NT2/D1 (cell line): ENCODE data around the gene RIBC1.

Experiments used
- DNase-seq: peaks from one replicate; pipeline ENCODE4 v3.0.0-alpha.2; 2011; ENCODE audit warnings: low read depth, low spot score
- H3K27me3 ChIP-seq: 2 replicates; pipeline ENCODE4 v1.6.0; 2011; ENCODE audit warnings: mild to moderate bottlenecking; ENCODE audit not compliant: insufficient read length, insufficient read depth
- H3K36me3 ChIP-seq: 2 replicates; pipeline ENCODE4 v1.6.1; 2011; ENCODE audit warnings: mild to moderate bottlenecking, low read length, mixed read lengths; ENCODE audit not compliant: insufficient read depth, insufficient read length
- H3K4me1 ChIP-seq: 2 replicates; pipeline ENCODE4 v1.5.1; 2011; ENCODE audit not compliant: insufficient read depth, insufficient read length
- H3K4me3 ChIP-seq: 2 replicates; pipeline ENCODE4 v1.5.1; 2011; ENCODE audit warnings: low read depth; ENCODE audit not compliant: insufficient read length
- H3K9ac ChIP-seq: 2 replicates; pipeline ENCODE4 v1.6.0; 2011; ENCODE audit warnings: low read depth; ENCODE audit not compliant: insufficient read length
- H3K9me3 ChIP-seq: 2 replicates; pipeline ENCODE4 v1.5.1; 2011; ENCODE audit warnings: mild to moderate bottlenecking, low read length; ENCODE audit not compliant: insufficient read depth
- SUZ12 ChIP-seq: IDR thresholded peaks from 2 replicates; pipeline ENCODE4 v1.6.1; 2011; ENCODE audit not compliant: insufficient read length, insufficient read depth; ENCODE audit errors: extremely low read depth
- YY1 ChIP-seq: IDR thresholded peaks from 2 replicates; pipeline ENCODE4 v1.6.1; 2011; ENCODE audit not compliant: insufficient read length, insufficient read depth
- ZNF274 ChIP-seq: IDR thresholded peaks from 2 replicates; pipeline ENCODE4 v1.6.1; 2011; ENCODE audit warnings: mild to moderate bottlenecking, low read depth, low read length

The RIBC1 gene

GRCh38 chrX:53435997-53436396, 13.3 kb downstream of the RIBC1 start:
- peak; percentile 77 for DNase-seq
- Histone ChIP-seq H3K4me3 (no peak overlapping the region), H3K36me3 (peaks cover 19% of the 10 kb centered on the region), H3K9me3 (no peaks in the 10 kb centered on the region), H3K9ac (no peak overlapping the region), H3K27me3 (peaks cover 40% of the 10 kb centered on the region), H3K4me1 (peaks cover 8% of the 10 kb centered on the region)
- TF ChIP-seq ZNF274 (no peak), YY1 (no peak), SUZ12 (no peak)

- no peak overlapping the region for H3K9ac ChIP-seq
- no peaks in the 10 kb centered on the region for H3K9me3 ChIP-seq
- H3K4me3 ChIP-seq, result no peak overlapping the region
- DNase-seq, result no peak
- H3K27me3 ChIP-seq, result peaks cover 51% of the 10 kb centered on the region
- peaks cover 7% of the 10 kb centered on the region for H3K36me3 ChIP-seq
- peaks cover 9% of the 10 kb centered on the region for H3K4me1 ChIP-seq
- TF ChIP-seq SUZ12, result no peak
- no peak for TF ChIP-seq ZNF274
- TF ChIP-seq YY1, result no peak
Measured at GRCh38 chrX:53437206-53437605, 14.5 kb downstream of the RIBC1 start.

- no peaks in the 10 kb centered on the region for H3K36me3 ChIP-seq
- no peak for DNase-seq
- no peak overlapping the region for H3K4me3 ChIP-seq
- no peak overlapping the region for H3K9ac ChIP-seq
- peaks cover 54% of the 10 kb centered on the region for H3K27me3 ChIP-seq
- H3K9me3 ChIP-seq, result no peaks in the 10 kb centered on the region
- TF ChIP-seq SUZ12, result no peak
- peaks cover 12% of the 10 kb centered on the region for H3K4me1 ChIP-seq
Measured at GRCh38 chrX:53438174-53438831, 15.6 kb downstream of the RIBC1 start.

- H3K4me3 ChIP-seq, result no peak overlapping the region
- no peaks in the 10 kb centered on the region for H3K36me3 ChIP-seq
- DNase-seq, result no peak
- H3K27me3 ChIP-seq, result peaks cover 54% of the 10 kb centered on the region
- H3K4me1 ChIP-seq, result peaks cover 9% of the 10 kb centered on the region
- TF ChIP-seq ZNF274 (no peak), SUZ12 (no peak)
- no peaks in the 10 kb centered on the region for H3K9me3 ChIP-seq
- no peak overlapping the region for H3K9ac ChIP-seq
Measured at GRCh38 chrX:53438832-53439230, 16.2 kb downstream of the RIBC1 start.

- H3K4me3 ChIP-seq, result peak overlapping the region; percentile 73
- peak overlapping the region; percentile 72 for H3K9ac ChIP-seq
- peaks cover 54% of the 10 kb centered on the region for H3K27me3 ChIP-seq
- no peak for DNase-seq
- peaks cover 12% of the 10 kb centered on the region for H3K4me1 ChIP-seq
- TF ChIP-seq YY1 (no peak), SUZ12 (no peak), ZNF274 (no peak)
- H3K36me3 ChIP-seq, result no peaks in the 10 kb centered on the region
- no peaks in the 10 kb centered on the region for H3K9me3 ChIP-seq
Measured at GRCh38 chrX:53440101-53440500, 17.4 kb downstream of the RIBC1 start.

- Histone ChIP-seq H3K36me3 (no peaks in the 10 kb centered on the region), H3K27me3 (peaks cover 54% of the 10 kb centered on the region), H3K4me3 (peak overlapping the region; percentile 73), H3K9ac (peak overlapping the region; percentile 72), H3K4me1 (peaks cover 12% of the 10 kb centered on the region), H3K9me3 (no peaks in the 10 kb centered on the region)
- no peak for TF ChIP-seq SUZ12
- no peak for DNase-seq
Measured at GRCh38 chrX:53440621-53441517, 18.2 kb downstream of the RIBC1 start.

GRCh38 chrX:53441531-53442321, 19.1 kb downstream of the RIBC1 start:
- Histone ChIP-seq H3K4me1 (peaks cover 14% of the 10 kb centered on the region), H3K36me3 (no peaks in the 10 kb centered on the region), H3K9me3 (no peaks in the 10 kb centered on the region), H3K27me3 (peaks cover 54% of the 10 kb centered on the region), H3K4me3 (peak overlapping the region; percentile 73), H3K9ac (peak overlapping the region; percentile 86)
- peak; percentile 78 for DNase-seq
- TF ChIP-seq ZNF274 (no peak), SUZ12 (no peak), YY1 (no peak)
